ENCODE data around the gene DEPDC7.
"Not testable (repeated sequence)": the region's sequence is repeated elsewhere in the genome, so short reads cannot be mapped to it uniquely, and the experiment has no call there.

DEPDC7 gene

DNA sequence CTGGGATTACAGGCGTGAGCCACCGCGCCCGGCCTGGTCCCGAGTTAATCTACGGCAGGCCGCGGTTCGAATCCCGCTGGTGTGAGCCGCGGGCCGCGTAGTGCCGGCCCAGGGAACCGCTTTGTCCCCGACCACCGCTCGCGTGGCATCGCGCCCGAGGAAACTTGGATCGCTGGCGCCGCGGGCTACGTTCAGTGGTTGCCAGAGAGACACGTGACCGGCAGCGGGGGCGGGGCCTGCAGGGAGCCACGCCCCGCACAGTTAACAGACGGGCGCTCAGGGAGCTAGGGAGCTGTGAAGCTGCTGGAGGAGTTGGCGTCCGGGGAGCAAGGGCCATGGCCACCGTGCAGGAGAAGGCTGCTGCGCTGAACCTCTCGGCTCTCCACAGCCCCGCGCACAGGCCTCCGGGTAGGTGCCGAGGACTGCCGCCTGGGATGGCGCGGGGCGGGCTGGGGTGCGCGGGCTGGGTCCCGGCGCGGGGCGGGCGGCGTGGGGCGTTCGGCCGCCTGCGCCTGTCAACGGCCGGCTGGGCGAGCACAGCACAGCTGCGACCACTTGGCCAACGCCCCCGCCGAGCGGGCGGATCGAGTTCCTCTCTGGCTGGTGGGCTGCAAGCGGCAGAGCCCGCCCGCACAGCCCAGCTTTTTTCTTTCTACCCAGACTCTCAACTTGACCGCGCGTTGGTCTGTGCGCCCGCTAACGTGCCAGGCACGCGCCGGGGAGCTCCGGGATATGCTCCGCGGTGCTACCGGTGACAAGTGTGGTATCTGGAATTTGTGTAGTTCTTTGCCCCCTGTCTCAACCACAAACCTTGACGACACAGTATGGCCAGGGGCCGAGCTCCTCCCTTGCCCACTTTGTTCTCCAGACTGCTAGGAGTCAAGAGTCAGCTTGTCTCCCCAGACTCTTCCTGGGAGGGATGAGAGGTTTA, at the start of gene DEPDC7:
DEPDC7 (plus strand) TSS at position 258 of the 931 bp plus-strand sequence; CDS start at position 336, 78 bp downstream.
- peak; percentile 75 to 77 for DNase-seq (ENCODE audit: low read depth in 2 of 2)

DNA sequence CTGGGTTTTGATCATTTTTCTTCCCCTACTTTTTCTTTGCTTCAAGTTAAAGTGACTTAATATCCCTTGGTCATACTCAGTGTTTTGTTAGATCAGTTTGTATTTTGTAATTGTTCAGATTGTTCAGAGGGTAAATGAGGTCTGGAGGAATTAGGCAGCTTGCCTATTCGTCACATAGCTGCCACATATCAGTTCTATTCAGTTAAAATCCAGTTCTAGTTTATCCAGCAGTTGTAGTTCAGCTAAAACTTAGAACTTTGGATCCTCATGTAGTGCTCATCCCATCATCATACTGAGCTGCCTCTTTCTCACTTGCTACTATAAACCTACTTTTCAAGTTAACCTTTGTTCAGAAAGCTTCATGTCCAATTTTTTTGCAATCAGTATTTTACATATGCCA, 47.1 kb upstream of the DEPDC7 start:
- DNase-seq (ENCODE audit: low read depth in 2 of 2), result no peak

DNA sequence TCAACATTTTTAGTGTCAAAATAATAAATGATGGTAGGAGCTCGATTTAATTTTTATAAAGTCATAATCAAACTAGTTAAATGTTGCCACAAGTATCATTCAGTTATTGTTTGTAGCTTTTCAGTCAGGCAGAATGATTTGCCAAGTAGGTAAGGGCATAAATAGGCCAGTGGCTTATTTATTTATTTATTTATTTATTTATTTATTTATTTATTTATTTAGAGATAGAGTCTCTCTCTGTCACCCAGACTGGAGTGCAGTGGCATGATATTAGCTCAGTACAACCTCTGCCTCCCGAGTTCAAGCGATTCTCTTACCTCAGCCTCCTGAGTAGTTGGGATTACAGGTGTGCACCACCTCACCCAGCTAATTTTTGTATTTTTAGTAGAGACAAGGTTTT, 43.4 kb upstream of the DEPDC7 start:
- DNase-seq (ENCODE audit: low read depth in 2 of 2), result not testable (repeated sequence)

GRCh38 chr11:32972781-32973180, 42.9 kb upstream of the DEPDC7 start:
- DNase-seq (ENCODE audit: low read depth in 2 of 2), result no peak

DNA sequence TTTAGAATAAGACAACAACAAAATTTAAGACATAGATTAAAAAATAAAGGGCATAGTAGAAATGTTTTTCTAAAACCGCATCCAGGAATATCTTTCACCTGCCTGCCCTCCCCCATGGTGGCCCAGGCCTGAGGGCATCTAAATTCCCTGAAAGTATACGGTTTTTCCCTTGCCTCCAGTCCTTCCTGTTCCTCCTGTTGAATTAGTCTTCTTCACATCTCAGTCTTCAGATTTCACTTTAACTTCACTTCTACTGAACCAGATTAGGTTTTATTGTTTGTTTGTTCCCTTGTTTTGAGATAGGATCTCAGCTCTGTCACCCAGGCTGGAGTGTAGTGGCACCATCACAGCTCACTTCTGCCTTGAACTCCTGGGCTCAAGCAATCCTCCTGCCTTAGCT, 33.1 kb upstream of the DEPDC7 start:
- no peak for DNase-seq (ENCODE audit: low read depth in 2 of 2)

GRCh38 chr11:32983506-32983905, 32.2 kb upstream of the DEPDC7 start:
- no peak for DNase-seq (ENCODE audit: low read depth in 2 of 2)

DNA sequence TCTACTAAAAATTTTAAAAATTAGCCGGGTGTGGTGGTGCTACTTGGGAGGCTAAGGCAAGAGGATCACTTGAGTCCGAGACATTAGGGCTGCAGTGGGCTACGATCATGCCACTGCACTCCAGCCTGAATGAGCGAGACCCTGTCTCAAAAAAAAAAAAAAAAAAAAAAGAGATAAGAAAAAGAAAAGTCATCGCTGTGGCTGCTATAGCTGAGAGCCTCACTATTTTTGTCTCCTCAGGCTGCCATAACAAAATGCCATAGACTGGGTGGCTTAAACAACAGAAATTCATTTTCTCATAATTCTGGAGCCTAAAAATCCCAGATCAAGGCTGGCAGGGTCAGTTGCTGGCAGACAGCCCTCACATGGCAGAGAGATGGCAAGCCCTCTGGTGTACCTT, 30.1 kb upstream of the DEPDC7 start:
- DNase-seq (ENCODE audit: low read depth in 2 of 2), result no peak

DNA sequence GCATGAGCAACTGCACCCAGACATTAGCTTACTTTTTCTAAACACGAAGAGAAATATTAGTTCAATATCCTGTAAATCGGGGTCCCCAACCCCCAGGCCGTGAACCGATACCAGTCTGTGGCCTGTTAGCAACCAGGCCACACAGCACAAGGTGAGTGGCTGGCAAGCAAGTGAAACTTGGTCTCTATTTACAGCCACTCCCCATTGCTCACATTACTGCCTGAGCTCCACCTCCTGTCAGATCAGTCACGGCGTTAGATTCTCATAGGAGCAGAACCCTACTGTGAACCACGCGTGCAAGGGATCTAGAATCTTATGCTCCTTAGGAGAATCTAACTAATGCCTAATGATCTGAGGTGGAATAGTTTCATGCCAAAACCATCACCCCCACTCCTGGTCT, 27.8 kb upstream of the DEPDC7 start:
- DNase-seq (ENCODE audit: low read depth in 2 of 2), result no peak

DNA sequence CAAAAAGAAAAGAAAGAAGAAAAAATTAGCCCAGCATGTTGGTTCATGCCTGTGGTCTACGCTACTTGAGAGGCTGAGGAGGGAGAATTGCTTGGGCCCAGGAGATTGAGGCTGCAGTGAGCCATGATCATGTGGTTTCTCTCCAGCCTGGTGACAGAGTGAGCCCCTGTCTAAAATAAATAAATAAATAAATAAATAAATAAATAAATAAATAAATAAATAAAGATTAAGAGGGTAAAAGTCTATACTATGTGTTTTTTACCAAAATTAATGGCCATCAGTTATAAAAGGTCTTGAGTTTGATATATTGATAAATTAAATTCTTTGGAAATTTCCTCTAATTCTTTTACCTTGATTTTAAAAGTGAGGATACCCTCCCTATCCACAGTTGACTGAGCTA, 25.2 kb upstream of the DEPDC7 start:
- DNase-seq (ENCODE audit: low read depth in 2 of 2), result no peak

DNA sequence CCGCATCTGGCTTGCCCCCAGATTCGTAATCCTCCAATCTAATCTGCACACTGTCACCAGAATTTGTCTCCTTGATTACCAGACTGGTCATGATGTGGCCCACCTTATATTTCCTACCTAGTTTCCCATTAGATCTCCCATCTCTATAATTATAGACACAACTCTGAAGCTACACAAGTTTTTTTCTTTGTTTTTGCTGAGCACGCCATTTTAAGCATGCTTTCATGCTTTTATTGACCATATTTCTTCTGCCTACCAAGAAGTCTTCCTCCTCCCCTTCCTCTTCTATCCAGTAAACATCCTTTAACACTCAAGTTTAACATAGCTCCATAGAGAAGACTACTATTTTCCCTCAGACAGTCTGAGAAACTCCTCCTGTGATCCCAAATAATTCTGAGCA, 24.3 kb upstream of the DEPDC7 start:
- no peak for DNase-seq (ENCODE audit: low read depth in 2 of 2)

GRCh38 chr11:32991898-32992297, 23.8 kb upstream of the DEPDC7 start:
- DNase-seq (ENCODE audit: low read depth in 2 of 2), result no peak

GRCh38 chr11:33000181-33000580, 15.5 kb upstream of the DEPDC7 start:
- DNase-seq (ENCODE audit: low read depth in 2 of 2), result peak; percentile 72 to 76

GRCh38 chr11:33001281-33001680, 14.4 kb upstream of the DEPDC7 start:
- no peak for DNase-seq (ENCODE audit: low read depth in 2 of 2)

- no peak for DNase-seq (ENCODE audit: low read depth in 2 of 2)
Observed at GRCh38 chr11:33001751-33002542, 13.7 kb upstream of the DEPDC7 start.

DNA sequence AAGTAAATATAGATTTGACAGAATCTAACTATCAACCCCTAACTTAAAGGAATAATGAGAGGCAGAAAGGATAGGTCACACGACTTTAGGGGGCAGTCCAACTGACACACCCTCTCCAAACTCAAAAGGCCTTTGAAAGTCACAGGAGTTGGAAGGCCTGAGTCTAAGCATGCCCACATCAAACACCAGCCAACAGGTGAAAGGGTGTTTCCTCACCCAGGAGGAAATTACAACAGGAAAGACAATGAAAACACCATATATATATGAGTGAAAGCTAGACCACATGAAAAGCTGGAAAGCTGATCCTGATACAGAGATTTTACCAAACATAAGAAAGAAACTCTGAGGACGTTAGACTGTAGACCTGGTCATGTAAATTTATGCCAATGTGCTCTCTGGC, 10.5 kb upstream of the DEPDC7 start:
- no peak for DNase-seq (ENCODE audit: low read depth in 2 of 2)

GRCh38 chr11:33006010-33006409, 9.7 kb upstream of the DEPDC7 start:
- no peak for DNase-seq (ENCODE audit: low read depth in 2 of 2)

DNA sequence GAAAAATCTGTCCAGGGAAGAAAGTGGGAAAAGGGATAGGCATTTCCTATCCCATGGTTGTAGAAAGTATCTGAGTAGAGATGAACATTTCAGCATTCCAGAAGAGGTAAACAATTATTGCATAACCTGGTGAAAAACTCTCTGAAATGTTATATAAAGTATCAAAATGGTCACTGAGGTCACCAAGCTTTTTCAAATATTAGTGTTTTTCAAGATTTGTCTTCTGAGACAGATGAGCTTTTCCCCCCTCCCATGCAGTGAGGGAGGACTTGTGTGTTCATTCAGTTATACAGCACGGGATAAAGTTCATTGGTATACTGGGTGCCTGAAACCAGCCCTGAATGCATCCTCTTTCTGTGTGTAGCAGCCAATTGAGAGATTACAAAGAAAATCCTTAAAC, 1.9 kb upstream of the DEPDC7 start:
- no peak for DNase-seq (ENCODE audit: low read depth in 2 of 2)

DNA sequence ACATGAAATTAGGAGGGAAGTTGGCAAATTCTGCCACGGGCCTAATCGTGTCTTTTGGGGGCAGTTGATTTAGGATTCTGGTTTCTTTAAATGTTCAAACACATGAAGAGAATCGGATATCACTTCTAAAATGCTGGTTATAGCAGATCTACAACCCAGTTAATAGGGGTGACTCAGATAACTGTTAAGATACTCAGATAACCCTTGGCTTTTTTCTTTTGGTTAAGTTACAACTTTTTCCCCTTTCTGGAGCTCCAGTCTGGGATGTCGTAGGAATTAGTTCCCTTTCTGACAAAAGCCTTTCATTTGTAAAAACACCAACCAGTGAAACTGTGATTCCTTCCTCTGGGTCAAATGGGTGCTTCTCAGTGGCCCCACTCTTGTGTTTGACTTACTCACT, 976 bp downstream of the DEPDC7 start:
- no peak for DNase-seq (ENCODE audit: low read depth in 2 of 2)

- no peak for DNase-seq (ENCODE audit: low read depth in 2 of 2)
Observed at GRCh38 chr11:33017478-33017877, 1.8 kb downstream of the DEPDC7 start.

DNA sequence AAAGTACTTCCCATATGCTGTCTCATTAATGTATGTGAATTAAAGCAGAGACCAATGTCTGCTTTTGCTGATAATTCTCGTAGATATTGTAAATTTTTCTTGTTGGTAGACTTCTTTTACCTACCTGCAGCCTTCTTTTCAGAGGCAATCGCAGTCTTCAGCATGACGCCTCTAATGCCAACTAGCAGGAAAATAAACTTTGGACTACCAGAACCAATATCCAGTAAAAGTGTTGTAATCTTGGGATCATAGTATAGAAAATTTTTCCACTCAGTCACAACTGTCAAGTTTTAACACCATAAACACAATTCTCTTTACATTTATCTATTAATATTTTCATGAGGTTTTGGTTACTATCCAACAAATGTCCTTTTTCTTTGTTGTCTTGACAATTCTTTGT, 2.3 kb downstream of the DEPDC7 start:
- DNase-seq (ENCODE audit: low read depth in 2 of 2), result no peak

- DNase-seq (ENCODE audit: low read depth in 2 of 2), result no peak
Observed at GRCh38 chr11:33018840-33019239, 3.2 kb downstream of the DEPDC7 start.

- DNase-seq (ENCODE audit: low read depth in 2 of 2), result no peak
Observed at GRCh38 chr11:33021501-33021900, 5.8 kb downstream of the DEPDC7 start.

DNA sequence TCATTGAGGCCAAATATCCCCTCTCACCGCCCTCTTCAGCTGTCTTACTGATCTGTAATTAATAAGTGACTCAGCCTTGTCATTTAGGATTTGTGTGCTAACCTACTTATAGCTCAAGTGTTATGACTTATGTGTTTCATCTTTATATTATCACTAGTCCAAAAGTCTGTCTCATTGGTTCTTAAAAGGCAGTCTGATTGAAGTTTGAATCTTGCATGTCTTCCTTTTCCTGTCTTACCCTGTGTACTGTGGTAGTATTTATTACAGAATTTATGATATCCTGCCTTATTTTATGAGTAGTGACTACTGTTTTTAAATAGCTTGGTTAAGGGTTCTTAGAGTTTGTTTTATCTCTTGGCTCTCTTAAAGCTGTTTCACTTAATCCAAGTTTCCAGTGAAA, 6.3 kb downstream of the DEPDC7 start:
- no peak for DNase-seq (ENCODE audit: low read depth in 2 of 2)

Measured in fibroblast of skin of left quadriceps (primary cell).